Non-pigmented ciliary epithelial cell (primary cell): ENCODE measurements around the gene LUC7L2.
"Not testable (repeated sequence)": the region's sequence is repeated elsewhere in the genome, so short reads cannot be mapped to it uniquely, and the experiment has no call there.

Source experiments
- DNase-seq: peaks from one replicate; pipeline ENCODE4 v3.0.0-alpha.2; 2010; ENCODE audit warnings: low read depth

LUC7L2 gene

DNA sequence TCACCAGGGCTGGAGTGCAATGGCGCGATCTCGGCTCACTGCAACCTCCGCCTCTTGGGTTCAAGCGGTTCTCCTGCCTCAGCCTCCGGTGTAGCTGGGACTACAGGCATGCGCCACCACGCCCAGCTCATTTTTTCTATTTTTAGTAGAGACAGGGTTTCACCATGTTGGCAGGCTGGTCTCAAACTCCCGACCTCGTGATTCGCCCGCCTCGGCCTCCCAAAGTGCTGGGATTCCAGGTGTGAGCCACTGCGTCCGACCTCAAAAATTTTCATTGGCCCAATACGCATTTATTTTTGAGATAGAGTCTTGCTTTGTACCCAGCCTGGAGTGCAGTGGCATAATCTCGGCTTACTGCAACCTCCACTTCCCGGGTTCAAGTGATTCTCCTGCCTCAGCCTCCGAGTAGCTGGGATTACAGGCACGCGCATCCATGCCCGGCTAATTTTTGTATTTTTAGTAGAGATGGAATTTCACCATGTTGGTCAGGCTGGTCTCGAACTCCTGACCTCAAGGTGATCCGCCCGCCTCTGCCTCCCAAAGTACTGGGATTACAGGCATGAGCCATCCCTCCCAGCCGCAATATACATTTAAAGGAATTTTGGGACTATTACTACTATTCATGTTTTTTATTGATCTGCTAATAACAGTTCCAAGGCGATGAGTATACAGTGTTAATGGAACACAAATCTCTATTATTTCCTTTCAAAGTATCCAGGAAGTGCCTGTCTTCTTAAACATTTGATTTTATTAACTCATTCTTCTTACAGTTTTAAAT, 1.8 kb upstream of the LUC7L2 start:
- DNase-seq: not testable (repeated sequence)

DNA sequence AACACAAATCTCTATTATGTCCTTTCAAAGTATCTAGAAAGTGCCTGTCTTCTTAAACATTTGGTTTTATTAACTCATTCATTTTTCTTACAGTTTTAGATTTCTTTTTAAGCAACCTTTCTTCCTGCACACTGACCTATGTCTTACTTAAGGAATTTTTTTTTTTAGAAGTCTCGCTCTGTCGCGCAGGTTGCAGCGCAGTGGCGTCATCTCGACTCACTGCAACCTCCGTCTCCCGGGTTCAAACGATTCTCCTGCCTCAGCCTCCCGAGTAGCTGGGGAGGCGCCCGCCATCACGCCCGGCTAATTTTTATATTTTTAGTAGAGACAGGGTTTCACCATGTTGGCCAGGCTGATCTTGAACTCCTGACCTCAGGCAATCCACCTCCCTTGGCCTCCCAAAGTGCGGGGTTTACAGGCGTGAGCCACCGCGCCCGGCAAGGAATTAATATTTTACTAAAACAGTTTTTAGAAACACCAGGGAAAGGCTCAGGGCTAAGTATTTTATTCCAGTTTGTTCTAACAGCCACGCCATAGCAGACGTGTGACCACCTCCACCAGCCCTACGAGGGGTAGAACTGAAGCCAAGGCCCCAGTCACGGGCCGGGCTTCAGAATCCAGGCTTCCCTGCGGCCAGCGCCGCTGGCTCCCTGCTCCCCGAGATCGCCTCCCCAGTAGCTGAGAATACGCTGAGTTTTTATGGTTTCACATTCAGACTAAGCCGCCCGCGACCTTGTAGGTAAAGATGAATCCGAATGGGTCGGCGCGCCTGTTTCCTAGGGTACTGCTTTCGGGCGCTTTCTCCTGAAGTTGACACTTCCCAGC, 941 bp upstream of the LUC7L2 start:
- DNase-seq: no peak

DNA sequence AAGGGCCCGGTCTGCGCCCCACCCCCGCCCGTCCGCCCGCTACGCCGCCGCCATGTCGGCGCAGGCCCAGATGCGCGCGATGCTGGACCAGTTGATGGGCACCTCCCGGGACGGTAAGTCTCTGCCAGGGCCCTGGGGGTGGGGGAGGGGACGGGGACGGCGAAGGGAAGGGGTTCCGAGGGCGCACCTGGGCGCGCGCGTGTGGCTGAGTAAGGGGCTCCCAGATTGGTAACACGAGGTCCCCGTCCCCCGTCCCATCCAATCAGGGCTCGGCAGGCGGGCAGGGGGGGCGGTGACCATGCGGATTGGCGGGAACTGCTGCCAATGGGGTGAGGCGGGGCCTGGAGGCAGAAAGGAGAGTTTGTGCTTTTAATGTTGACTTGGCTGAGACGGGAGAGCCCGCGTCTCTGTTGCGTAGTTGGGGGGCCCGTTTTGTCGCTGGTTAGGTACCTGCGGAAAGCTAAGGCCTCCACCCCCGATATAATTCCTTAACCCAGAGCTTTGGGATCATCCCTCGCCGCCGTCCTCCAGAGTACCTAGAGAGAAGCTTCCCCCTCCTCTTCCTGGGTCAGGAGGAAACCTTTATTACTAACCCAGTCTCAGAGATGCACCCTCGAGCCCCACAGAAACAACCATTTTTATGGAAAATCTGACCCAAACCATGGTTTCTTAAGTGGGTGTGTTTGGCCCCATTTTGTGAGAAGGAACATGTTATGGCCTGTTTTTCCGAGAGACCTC, 685 bp downstream of the LUC7L2 start:
- peak; percentile 65 for DNase-seq

DNA sequence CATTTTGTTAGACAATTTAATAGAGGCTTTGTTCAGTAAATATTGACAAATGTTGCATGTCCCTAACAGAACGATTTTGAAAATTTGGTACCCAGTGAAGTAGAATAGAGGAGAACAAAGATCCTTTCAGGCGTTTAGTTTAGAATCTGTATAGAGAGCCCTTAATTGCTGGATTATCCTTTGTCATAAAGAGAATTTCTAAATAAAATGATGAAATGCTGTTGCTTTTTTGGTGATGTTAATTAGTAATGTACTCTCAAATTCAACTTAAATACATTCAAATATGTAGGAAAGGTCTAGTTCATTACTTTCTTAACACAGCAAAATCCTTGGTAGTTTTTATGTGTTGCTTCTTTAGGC, 1.2 kb downstream of the LUC7L2 start:
- DNase-seq: no peak

DNA sequence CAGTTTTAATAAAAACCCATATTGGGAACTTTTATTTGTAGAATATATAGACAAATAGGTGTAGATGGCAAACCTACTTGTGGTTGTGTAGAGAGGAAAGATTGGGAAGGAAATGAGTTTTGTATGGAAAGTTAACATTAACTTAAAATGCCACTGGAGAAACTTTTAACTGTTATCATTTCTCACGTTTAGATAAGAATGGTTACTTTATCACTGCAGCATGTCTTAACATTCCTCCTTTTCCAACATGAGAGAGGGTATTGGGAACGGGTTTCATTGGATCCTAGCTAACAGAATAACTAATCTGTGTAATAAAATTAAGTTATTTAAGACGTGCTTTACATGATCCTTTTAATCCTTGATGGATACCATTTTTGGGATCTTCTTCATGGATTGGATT, 1.8 kb downstream of the LUC7L2 start:
- no peak for DNase-seq

DNA sequence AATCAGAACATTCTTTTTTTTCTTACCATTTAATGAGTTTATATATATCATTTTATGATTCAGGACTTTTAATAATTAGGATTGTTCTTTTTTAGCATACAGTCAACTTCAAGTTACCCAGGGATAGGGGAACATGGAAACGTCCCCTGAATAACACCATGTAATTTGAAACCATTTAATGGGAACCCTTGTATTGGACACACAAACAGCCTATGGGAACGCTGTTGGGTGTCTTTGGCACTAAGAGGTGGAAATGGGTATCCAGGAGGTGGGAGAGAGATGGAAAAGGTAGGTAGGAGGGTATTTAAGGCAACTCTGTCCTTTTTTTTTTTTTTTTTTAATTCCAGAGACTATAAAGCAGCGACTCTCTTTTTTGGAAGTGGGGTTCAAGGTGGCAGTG, 2.6 kb downstream of the LUC7L2 start:
- no peak for DNase-seq

DNA sequence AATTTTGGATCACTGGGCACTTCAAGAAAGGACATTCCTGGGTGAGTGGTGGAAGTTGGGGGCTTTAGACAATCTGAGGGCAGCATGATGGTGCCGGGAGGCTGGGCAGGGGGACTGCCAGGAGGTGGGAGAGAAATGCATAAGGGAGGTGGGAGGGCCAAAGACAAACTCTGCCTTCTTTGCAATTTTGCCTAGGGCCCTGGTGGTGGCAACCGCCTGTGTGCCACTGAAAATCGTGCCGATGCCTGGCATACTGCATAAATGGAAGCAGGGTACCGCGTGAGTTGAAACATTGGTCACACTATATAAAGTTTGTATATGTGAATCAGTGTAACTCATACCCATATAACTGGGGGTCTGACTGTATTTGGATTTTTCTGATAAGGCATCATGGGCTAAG, 3.3 kb downstream of the LUC7L2 start:
- no peak for DNase-seq

DNA sequence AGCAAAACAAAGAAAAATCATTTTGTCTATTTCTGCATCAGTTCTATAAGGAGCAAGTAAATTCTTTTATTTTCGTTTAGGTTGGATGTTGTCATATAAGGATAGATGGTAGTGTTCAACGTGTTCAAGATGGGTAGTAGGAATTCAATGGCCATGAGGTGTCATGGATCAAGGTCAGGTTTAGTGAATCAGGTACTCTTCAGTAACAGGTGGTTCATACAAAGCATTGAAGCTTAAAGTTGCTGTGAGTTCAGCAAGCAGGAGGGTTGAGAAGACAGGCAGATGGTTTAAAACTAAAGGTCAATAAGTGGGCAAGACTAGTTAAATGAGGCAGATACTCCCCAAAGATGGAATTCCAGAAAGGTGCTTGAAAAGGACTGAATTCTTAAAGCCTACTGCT, 5.6 kb downstream of the LUC7L2 start:
- DNase-seq: no peak

DNA sequence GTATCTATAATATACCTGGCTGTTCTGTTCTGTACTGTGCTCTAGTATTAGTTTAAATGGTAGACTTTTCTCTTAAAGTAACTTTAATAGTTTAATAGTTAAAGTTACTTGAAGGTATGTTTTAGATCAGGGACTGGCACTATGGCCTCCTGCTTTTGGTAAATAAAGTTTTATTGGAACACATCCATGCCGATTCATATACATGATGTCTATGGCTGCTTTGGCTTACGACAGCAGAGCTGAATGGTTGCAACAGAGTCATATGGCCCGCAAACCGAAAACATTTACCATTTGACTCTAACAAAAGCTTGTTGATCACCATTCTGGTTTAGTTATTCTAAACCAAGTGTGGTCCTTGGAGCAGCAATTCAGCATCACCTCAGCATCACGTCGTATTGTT, 6.7 kb downstream of the LUC7L2 start:
- no peak for DNase-seq

DNA sequence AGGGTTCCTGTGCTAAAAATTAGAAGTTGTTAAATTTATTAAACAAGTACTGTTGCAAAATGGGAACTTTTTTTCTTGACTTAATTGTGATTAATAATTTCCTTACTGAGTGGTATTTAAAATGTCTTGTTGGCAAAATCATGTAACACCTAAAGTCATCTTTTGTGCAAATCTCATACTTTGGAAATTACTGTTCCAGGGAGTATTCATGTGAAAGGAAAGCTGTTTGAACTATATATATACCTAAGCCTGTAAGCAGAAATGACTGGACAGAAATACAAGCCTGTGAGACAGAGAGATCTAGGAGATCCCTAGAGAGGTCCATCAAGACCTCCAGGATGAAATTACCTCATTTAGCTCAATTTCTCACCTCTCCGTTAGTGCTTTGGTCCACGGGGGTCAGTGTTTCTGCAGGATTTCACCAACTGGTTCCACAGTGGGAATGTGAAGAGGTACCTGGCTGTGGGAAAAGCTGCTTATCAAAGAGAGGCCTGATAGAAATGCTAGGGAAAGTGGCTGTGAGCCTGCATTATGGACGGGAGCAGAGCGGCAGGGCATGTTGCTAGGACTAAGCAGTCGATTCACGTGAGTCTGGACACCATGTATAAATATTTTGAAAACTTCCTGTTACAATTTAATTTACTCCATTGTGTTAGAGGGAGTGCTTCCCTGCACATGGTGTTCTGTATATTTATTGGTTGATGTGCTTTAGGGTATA, 7.9 kb downstream of the LUC7L2 start:
- no peak for DNase-seq

DNA sequence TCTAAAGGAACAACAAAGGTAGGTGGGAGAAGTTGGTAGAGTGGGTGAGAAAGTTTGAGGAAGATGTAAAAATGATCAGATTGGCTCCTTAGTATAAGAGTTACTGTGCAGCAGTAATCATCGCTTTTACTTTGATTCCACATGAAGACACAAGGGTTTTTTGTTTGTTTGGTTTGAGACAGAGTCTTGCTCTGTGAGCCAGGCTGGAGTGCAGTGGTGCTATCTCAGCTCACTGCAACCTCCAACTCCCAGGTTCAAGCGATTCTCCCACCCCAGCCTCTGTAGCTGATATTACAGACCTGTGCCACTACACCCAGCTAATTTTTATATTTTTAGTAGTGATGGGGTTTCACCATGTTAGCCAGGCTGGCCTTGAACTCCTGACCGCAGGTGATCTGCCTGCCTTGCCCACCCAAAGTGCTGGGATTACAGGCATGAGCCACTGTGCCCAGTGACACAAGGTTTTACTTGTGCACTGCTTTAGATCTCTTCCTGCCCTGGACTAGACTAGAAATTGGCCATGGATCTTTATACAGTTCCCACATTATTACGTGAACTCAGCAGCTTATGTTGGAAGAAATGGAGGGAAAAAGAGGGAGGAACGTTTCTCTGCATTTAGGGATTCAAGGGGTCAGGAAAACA, 10.7 kb downstream of the LUC7L2 start:
- no peak for DNase-seq

DNA sequence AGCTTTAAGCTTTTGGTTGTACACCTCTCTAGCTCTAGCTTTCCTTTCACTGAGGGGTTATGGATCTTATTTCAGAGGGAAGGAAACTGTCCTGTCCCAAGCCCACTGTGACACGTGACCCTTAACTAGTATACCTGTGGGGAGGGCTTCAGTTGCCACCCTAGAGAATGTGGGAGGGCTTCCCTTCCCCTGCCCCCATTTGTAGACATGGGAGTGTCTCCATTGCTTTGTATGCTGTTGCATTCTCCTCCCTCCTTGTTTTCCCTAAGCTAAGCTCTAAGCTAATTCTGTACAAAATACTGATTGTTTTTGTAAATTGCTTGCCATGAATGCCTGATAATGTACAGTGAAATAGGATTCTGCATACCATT, 11.2 kb downstream of the LUC7L2 start:
- DNase-seq: no peak

DNA sequence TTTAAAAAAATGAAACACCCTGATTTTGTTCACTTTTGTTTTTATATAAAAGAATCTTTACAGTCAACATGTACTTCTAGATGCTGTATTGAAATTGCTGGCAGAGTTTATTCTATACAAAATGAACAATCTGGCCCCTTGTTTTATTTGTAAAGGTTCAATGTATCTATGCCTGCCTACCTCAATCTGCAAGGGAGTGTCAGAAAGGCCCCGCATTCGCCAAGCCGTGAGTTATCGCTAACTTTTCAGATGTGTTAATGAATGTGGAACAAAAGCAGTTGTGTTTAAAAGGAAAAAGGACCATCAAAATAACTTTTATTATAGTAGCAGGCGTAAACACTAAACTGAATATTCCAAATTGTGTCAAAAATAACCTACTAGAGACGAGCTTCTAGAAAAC, 14.6 kb downstream of the LUC7L2 start:
- no peak for DNase-seq

DNA sequence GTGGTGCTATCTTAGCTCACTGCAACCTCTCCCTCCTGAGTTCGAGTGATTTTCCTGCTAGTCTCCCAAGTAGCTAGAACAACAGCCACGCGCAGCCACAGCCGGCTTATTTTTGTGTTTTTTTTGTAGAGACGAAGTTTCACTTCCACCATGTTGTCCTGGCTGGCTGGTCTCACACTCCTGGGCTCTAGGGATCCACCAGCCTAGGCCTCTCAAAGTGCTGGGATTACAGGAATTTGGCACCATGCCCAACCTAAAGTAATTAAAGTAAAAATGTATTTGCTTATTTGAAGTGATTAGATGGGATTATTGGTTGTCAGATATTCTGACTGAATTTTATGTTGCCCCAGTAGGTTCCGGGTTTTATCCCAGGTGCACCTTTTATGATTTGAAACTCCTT, 22.7 kb downstream of the LUC7L2 start:
- no peak for DNase-seq

DNA sequence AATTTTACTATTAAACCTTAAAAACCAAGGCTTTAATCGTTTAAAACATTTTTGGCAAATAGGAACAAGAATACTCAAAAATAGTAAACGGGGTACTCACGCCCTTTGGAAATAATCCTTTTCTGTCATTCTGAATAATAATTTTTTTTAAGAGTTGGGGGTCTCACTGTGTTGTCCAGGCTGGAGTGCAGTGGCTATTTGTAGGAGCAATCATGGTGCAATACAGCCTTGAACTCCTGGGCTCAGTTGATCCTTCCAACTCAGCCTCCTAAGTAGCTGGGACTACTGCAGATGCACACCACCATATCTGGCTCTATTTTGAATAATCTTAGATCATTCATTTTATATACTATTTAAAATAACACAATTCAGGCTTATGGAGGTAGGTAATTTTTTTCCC, 24.9 kb downstream of the LUC7L2 start:
- no peak for DNase-seq

DNA sequence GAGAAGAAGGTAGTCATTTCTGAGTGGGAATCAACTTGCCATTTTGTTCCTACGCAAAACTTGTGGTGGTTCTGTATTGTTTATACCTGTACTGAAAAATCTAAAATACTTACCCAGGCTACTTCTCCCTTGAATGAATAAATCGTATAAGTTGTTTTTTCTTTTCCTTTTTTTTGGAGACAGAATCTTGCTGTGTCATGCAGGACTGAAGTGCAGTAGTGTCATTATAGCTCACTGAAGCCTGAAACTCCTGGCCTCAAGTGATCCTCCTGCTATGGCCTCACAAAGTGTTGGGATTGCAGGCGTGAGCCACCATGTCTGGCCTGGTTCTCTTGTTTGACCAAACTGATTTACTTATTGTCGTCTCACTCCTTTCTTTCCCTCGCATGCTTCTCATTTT, 27.9 kb downstream of the LUC7L2 start:
- DNase-seq: no peak

DNA sequence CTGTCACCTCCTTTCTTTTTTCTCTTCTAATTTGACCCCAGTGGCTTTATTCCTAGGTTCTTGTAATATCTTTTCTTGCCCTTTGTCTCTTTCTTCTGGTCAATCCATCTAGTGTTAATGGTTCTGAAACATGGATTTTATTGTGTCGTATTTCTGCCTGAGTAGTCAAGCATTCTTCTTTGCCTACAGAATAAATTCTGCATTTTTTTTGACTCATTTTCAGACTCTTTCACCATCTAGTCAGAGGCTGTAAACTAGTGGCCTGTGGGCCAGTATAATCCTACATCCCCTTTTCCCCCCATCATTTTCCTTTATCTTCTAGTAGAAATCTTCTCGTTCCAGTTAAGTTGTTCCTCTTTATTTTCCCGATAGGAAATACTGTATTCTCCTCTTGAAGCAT, 29.4 kb downstream of the LUC7L2 start:
- no peak for DNase-seq

DNA sequence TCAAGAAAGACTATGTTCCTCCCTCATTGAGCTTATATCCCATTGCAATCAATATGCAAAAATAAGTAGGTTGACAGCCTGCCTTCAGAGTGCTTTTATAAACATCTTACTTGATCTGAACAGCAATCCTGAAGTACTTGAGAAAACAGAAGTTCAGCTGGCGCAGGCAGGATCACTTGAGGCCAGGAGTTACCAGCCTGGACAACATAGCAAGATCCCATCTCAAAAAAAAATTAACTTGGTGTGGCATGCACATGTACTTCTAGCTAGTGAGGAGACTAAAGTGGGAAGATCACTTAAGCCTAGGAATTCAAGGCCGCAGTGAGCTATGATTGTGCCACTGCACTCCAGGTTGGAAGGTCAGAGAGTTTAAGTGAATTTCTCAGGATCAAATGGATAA, 30.1 kb downstream of the LUC7L2 start:
- no peak for DNase-seq

DNA sequence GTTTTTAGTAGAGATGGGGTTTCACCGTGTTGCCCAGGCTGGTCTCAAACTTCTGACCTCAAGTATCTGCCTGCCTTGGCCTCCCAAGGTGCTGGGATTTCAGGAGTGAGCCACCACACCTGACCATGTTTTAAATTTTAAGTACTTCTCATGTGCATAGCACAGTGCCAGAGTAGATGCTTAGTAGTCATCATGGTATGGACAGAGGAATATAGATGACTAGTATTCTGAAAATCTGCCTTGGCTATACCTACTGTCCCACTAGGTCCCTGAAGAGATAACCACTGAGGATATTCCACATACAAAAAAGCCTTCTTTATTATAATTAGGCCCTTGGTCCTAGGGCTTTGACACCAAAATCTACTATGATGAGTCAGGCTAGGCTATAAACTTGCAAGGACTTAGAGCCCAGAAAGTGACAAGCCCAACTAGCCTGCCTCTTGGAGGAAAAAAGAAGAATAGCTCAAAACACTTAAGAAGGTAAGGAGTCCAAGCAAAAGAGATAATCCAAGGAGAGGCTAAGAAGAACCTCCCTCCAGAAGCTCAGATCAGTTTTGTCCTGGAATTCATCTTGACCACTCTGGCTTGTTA, 34.0 kb downstream of the LUC7L2 start:
- DNase-seq: no peak

DNA sequence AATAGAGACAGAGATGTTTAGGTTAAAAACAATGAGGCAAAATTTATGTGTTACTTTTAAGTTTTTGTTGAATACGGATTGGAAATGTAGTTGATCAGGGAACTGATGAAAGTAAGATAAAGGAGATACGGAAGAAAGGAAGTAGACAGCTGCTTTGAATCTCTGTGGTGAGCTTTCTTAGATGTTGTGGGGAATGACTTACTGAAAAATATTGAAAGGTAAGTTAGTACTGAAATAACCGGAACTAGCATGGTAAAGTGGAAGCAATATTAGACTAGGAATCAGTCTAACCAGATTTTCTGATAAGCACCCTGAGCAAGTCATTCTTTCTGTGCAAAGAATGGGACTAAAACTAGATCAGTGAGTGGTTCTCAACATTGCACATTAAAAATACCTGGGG, 34.8 kb downstream of the LUC7L2 start:
- DNase-seq: no peak

DNA sequence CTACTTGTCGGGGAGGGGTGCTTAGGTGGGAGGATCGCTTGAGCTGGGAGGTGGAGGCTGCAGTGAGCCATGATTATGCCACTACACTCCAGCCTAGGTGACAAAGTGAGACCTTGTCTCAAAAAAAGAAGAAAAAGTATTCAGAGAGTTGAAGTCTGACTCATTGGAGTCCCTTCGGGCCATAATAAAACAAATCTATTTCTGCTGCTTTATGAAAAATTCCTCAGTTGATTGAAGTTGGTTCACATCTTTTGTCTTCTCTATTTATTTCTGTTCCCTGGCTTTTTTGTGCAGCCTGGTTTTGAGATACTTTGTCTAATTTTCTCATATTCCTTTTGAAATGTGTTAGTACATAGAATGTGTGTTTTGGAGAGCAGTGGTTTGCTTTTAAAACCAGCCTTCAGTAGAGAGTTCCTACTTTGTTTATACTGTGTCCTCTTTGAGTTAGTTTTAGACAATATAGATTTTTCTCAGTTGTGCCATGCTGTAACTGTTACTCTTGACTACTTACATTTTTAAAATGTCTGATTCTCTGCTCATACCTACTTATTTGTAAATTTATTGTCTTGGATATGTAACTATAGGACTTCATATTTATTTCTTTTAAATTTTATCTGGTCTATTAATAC, 36.7 kb downstream of the LUC7L2 start:
- DNase-seq: no peak
